ENCODE measurements around the gene DSCAML1. TPM values are rescaled to one million over a fixed set of nuclear protein-coding genes. Genes with fewer than 3 reads are reported as not detected.

The DSCAML1 gene
- total and polyA plus RNA-seq, 9 of the 15 experiments (the other 6 are each of a cell fraction or from before 2014, with no cell fraction given): not detected

DNA sequence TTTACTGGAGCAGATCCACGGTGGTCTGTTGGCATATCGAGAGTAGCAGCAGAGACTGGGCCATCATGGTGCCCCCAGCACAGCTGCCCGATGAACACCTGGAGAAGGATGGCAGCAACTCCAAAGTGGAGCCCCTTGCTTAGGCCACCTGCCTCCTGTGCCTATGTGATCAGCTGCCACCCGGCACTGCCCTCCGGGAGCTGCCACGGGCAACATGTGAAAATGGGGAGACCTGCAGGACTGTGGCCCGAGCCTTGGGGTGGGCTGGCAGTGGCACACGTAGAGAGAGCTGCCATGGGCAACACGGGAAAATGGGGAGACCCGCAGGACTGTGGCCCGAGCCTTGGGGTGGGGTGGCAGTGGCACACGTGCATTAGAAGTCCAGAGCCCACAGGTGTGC, 24.4 kb upstream of the DSCAML1 start:
- H3K27me3 ChIP-seq (ENCODE audit: control insufficient read depth in 2 of 2, insufficient read depth in 2 of 2, low read length in 2 of 2): peaks cover 11 to 49% of the 10 kb centered on the region in 2 experiments
- DNase-seq (ENCODE audit: extremely low read depth in 1 of 4, low spot score in 3 of 4) (no peak), ATAC-seq (no peak), FAIRE-seq (no peak)
- no peak overlapping the region for H3K4me2 ChIP-seq (ENCODE audit: insufficient read depth, low read length)
- WGBS (ENCODE audit: insufficient coverage, low coverage, missing lambda C conversion rate): 21% methylated on average over 12 of the region's 12 CpGs
- H3K9me1 ChIP-seq (ENCODE audit: control insufficient read depth, insufficient read depth, low read length): peaks cover 2% of the 10 kb centered on the region
- intact Hi-C loops (cut with micrococcal nuclease): no loop called here
- no peak overlapping the region for H2AFZ ChIP-seq (ENCODE audit: low read depth, low read length)
- peaks cover 13% of the 10 kb centered on the region for H4K20me1 ChIP-seq (replicated peaks; ENCODE audit: control insufficient read depth, insufficient read depth, low read length)
- peaks cover 0 to 26% of the 10 kb centered on the region in 2 experiments; a peak in 3 of 5 replicates for H3K4me1 ChIP-seq (replicated peaks in 1 of 2; ENCODE audit: control insufficient read depth in 2 of 2, insufficient read depth in 2 of 2, low read length in 2 of 2)
- H3K27ac ChIP-seq (ENCODE audit: extremely low read depth, low read depth, low read length): no peak overlapping the region
- no peaks in the 10 kb centered on the region for H3K36me3 ChIP-seq (ENCODE audit: control insufficient read depth, insufficient read depth, low read length)
- H3K4me3 ChIP-seq: no peak overlapping the region
- in situ Hi-C loops (cut with MboI): loop anchor here (5.0 kb wide), 2 partner anchors 126 to 226 kb away; no protein-coding TSS in a partner anchor
- TF ChIP-seq LEF1 (IDR thresholded peaks at IDR 0.05): no peak
- TF ChIP-seq SMAD1 (IDR thresholded peaks at IDR 0.05; ENCODE audit: low read depth, low read length, partially characterized antibody): no peak
- no peak for TF ChIP-seq NFRKB (IDR thresholded peaks at IDR 0.05; ENCODE audit: low read depth)
- TF ChIP-seq ETV5 (CRISPR knock-in tag; IDR thresholded peaks at IDR 0.05; ENCODE audit: low read depth): no peak
- TF ChIP-seq ILF3 (IDR thresholded peaks at IDR 0.05; ENCODE audit: borderline replicate concordance): no peak
- TF ChIP-seq, protein P1, sequence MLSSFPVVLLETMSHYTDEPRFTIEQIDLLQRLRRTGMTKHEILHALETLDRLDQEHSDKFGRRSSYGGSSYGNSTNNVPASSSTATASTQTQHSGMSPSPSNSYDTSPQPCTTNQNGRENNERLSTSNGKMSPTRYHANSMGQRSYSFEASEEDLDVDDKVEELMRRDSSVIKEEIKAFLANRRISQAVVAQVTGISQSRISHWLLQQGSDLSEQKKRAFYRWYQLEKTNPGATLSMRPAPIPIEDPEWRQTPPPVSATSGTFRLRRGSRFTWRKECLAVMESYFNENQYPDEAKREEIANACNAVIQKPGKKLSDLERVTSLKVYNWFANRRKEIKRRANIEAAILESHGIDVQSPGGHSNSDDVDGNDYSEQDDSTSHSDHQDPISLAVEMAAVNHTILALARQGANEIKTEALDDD (IDR thresholded peaks at IDR 0.05): no peak
- TF ChIP-seq ERF (CRISPR knock-in tag; IDR thresholded peaks at IDR 0.05): no peak
- TF ChIP-seq HSF4 (CRISPR knock-in tag; IDR thresholded peaks at IDR 0.05; ENCODE audit: borderline replicate concordance): no peak
- TF ChIP-seq SNIP1 (IDR thresholded peaks at IDR 0.05; ENCODE audit: low read depth): no peak
- no peak for TF ChIP-seq ZKSCAN1 (IDR thresholded peaks at IDR 0.05; ENCODE audit: low read depth, low read length)
- no peak for TF ChIP-seq ZNF217 (CRISPR knock-in tag; IDR thresholded peaks at IDR 0.05)
- TF ChIP-seq PTRF (tag; IDR thresholded peaks at IDR 0.05): no peak
- TF ChIP-seq NFIC (IDR thresholded peaks at IDR 0.05): no peak
- no peak for TF ChIP-seq ZNF354B (CRISPR knock-in tag; IDR thresholded peaks at IDR 0.05)
- TF ChIP-seq CCAR2 (IDR thresholded peaks at IDR 0.05; ENCODE audit: low read depth, low read length): no peak
- no peak for TF ChIP-seq ZNF212 (CRISPR knock-in tag; IDR thresholded peaks at IDR 0.05)
- no TSS peak for BruUV-seq (replicated peaks)
- H3K79me2 ChIP-seq (ENCODE audit: control insufficient read depth, insufficient read depth, low read length): no peaks in the 10 kb centered on the region
- H3K9me3 ChIP-seq (replicated peaks; ENCODE audit: control insufficient read depth, insufficient read depth, low read depth, low read length): no peaks in the 10 kb centered on the region
- H3K9ac ChIP-seq (ENCODE audit: insufficient read depth in 1 of 2, low read depth in 2 of 2, low read length in 2 of 2): no peak overlapping the region; a peak in 1 of 4 replicates
- CTCF ChIA-PET (ENCODE audit: low intra/inter-chr PET ratio): interaction anchor here (0.6 to 3.3 kb wide), 3 partner anchors 125 to 232 kb away, joined by 4 to 32 read pairs (median 25); no protein-coding TSS in a partner anchor
- POLR2A ChIA-PET: no interaction called here

All from K562 (cell line).